MV-4-11 (cell line): ENCODE measurements around the gene SPATA2.
"Not testable (repeated sequence)": the region's sequence is repeated elsewhere in the genome, so short reads cannot be mapped to it uniquely, and the experiment has no call there.

Experiments
- DNase-seq: peaks from one replicate; lab custom pipeline; 2025; lab: John Stamatoyannopoulos, UW

Gene SPATA2

DNA sequence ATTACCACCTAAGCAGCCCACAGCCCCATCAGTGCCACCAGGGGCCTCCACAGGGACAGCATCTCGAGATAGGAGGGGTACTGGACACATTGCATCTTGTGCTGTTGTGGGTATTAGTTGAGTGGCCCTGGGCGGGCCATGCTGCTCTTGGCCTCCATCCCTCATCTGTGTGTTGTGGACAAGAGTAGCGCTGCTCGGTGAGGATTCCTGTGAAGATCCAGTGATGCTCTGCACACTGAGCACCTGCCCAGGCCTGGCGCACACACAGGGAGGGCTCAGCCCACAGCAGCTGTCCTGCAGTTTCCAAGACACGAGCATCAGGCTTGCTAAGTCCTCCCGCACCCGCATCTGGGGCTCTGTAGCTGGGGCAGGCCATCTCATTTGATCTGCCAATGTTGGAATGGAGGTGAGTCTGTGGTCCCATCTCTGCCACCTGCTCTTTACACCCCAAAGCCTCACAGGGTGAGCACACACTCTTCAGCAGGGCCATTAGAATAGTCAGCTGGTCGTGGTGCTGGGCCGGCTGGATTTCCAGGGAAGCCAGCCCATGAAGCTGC lies 32.0 kb downstream of the SPATA2 start:
- DNase-seq = no peak

DNA sequence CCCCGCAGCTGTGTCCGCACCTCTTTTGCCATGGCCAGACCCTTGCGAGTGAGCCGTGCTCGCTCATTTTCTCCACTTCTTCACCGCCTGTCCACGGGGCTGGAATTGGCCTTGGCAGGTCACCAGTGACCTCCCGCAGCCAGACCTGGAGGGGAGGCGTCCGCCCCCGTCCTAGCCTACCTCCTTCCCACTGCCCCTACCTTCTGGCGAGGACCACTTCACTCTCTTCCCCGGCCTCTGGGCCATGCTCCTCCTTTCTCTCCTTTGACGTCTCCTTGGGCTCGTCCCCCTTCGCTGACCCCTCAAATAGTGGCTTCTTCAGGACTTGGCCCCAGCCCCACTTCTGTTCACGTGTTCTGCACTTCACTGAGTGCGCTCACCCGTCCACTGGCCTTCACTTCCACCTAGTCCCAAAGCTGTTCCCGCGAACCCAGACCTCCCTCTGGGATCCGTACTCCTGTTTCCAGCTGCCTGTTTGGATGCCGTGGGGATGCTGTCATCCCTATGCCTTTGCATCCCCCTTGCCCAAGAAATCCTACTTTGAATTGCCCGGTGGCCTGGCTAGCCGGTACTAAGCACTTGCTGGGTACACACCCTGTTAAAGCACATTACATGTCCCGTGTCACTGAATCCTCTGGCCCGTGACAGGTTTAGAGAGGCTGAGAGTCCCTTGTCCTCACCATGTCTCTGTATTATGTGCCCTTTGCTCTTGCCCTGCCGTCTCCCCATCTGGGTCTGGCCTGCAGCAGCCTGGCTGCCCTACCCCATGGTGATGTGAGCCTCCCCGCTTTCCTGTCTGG lies 33.0 kb downstream of the SPATA2 start:
- no peak for DNase-seq

DNA sequence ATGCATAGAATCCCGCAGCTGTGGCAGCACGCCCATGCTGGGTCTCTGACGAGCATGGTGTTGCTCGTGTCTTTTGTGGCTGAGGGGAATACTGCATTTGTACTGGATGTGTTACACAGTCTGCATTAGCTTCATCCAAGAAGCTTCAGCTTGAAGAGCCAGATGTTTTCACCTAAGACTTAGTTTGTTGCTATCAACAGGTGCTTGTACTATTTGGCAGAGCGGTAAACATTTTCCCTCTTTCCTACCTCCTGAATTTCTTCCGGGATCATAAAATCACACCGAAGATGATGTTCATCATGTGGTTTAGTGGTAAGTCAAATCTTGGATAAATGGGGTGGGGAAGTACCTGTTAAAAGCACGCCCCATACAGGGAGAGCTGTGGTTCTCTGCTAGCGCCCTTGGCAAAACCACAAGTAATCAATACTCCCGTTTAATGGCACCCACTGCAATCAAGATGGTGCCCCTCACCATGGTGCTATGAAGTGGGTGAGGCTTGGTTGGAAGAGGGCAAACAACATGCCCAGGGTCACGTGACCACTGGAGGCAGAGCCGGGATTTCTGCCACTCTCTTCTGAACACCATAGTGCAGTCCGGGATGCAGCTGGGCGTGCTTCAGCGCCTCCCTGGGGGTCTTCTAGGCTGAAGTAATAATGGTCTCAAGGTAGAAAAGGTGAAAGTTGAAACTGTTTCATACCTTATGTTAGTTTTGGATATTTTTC lies 34.4 kb downstream of the SPATA2 start:
- no peak for DNase-seq

DNA sequence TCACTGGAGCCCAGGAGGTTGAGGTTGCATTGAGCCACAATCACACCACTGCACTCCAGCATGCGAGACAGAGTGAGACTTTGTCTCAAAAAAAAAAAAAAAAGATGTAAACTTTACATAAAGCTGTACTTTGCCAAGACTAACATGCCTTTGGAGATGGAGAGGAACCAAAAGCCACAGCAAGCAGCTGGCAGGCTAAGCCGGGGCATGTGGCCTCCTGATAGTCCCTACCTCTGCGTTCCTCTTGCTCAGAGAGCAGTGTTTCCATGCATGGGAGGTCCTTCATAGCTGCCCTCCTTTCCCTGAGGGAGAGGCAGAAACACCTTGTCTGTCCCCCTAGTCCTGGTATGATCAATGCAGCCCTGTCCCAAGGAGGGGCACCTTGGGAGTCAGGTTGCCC lies 35.2 kb downstream of the SPATA2 start:
- no peak for DNase-seq

DNA sequence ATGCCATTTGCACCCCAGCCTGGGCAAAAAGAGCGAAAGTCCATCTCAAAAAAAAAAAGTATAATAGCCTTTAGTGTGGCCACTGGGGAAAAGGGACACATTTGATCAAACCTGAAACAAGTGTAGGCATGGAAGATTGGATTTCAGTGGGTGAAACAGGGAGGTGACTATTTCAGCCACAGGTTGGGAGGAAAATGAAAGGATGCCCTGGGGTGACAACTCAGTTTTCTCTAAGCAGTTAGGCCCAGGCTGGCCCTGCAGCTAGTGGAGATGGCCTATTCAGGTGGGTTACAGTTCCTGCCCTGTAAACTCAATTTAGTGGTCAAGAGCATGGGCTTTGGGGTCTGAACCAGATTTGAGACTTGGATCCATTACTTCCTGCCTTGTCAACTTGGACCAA lies 36.4 kb downstream of the SPATA2 start:
- DNase-seq = no peak

DNA sequence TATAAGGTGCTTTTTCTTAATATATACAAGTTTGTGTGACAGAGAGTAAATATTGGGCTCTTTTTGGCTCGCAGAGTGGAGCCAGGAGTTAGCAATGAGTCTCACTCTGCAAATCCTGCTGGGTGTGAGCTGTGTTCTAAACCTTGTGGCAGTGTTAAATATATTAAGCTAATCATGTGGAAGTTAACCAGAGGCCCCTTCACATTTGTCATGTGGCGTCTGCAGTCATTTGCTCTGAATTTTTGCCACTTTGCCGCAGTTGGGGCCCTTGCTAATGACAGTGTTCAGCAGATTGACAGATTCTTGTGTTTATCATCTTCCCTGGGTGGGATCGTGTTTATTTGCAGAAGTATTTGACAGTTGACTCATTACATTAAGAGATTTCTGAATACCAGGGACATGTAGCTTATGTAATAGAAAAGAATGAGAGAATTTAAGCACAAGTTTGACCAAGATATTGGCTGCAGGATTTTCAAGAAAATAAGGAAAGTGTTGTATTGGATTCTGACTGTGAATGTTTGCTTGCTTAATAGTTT lies 37.9 kb downstream of the SPATA2 start:
- DNase-seq = no peak

DNA sequence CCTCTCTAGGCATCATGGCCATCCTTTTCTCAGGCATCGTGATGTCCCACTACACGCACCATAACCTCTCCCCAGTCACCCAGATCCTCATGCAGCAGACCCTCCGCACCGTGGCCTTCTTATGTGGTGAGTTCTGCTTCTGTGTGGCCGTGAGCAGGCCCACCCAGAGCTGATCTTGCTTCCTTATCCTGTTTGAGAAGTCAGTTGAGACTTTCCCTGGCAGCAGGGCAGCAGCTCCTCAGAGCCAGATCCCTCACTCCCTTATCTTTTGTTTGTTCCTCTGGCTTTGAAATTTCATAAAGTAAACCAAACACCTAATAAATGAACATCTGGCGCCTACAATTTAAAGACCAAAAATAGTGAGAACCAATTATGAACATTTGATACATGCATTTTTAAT lies 40.6 kb downstream of the SPATA2 start:
- DNase-seq = no peak

DNA sequence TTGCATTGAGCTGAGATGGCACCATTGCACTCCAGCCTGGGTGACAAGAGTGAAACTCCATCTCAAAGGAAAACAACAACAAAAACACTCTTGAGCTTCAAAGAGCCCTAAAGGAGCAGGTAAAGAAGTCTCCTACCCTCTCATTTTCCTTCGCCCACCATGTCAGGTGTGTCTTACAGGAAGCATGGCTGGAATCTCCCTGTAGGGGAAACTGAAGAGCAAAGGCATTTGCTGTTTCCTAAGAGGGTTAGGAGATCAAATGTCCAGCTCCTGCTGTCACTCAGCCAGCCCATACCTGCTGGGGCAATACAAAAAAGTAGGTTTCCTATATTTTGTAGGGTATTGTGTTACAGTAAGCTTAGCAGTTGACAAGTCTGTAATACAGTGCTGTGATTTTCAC lies 43.3 kb downstream of the SPATA2 start:
- no peak for DNase-seq

DNA sequence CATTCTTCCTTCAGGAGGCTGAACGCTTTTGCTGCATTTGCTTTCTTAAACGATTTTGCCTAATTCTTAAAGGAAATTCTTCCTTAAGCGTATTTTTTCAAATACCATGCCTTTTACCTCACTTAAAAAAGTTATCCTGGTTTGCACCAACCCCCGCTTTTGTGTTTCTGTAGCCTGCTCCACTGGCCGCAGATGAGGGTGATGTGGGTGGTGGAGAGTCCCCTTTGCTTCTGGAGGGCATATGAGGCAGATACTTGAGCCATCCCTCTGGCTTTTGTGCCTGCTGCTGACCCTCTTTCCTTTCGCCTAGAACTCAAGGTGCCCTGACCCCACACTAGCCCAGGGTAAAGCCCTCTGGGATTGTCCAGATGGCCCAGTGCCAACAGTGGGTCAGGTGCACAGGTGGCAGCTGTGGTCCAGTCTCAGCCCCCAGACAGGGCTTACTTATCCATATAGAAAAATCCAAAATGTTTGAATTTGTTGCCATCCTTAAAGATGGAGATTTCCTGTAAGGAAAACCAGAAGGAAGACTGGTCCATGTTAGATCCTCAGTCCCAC lies 43.9 kb downstream of the SPATA2 start:
- DNase-seq = no peak

DNA sequence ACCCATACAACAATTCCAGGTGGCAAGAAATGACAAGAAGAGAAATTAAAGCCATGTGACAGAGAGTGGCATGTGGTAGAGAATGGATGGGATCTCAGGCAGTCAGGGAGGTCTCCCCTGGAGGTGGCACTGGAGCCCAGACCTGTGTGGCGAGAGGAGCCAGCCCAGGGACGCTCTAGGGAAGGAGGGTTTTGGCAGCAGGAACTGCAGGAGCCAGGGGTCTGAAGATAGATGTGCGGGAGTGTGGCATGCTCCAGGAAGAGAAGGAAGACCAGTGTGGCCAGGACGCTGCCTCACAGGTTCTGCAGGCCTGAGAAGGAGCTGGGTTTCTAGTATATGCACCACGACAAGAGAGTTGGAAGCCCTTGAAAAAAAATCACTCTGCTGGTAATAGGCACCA lies 45.1 kb downstream of the SPATA2 start:
- DNase-seq = no peak

DNA sequence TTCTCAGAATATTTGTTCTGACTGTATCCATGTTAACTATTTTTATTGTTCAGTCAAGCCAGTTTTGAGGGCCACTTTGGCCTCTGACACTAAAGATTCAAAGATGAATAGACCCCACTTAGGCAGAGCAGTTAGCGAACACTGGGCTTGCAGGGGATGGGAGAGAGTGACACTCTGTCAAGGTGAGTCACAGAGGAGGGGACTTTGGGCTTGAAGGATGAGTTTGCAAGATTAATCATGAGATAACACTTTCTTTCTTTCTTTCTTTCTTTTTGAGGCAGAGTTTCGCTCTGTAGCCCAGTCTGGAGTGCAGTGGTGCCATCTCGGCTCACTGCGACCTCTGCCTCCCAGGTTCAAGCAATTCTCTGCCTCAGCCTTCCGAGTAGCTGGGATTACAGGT lies 46.4 kb downstream of the SPATA2 start:
- no peak for DNase-seq

DNA sequence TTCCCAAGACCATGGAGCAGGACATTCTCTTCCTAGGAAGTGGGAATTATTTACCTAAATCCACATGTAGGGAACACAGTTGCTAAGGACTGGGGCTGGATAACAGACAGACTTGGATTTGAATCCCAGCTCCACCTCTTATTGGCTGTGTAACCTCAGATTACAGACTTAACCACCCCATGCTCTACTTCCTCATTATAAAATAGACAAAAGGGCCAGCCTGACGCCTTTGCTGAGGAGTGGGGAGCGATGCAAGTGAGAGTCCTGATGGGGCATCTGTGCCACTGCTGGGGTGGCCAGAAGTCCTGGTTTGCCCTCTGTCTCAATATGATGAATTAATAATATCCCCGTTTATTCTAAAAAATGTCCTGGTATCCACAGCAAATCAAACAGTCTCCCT lies 46.8 kb downstream of the SPATA2 start:
- peak; percentile 79 for DNase-seq

DNA sequence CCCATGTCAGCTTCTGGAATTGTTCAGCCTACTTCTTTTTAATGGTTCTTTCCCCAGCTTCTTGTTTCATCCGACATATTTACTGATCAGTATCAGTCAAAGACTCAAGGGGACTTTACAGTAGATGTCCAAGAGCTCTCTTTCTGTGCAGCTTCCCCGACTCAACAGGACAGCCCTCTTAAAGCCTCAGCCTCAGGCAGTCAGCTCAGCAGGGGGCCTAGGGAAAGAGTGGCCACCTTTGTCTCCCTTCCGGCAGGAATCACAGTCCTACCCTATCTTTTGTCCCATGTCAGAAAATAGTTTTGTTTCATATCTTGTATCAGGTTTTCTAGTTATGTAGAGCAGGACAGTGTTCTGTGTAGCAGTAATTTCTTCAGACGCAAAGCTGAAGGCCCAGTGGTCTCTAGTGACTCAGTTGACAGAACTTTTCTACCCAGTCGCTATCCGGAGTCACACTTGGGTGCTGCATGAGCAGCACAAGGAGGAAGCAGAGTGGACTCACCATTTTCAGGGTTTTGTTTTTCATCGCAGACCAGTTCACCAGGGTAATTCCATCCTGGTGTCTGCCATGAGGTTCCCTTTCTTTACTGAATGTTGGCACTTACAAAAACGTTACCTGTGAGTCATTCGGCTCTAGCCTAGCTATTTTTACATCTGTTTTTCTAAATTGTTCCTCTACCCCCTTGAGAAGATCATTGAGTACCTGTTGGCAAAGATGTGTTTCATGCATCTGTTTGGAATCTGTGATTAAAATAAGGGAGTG lies 47.7 kb downstream of the SPATA2 start:
- peak; percentile 56 for DNase-seq

DNA sequence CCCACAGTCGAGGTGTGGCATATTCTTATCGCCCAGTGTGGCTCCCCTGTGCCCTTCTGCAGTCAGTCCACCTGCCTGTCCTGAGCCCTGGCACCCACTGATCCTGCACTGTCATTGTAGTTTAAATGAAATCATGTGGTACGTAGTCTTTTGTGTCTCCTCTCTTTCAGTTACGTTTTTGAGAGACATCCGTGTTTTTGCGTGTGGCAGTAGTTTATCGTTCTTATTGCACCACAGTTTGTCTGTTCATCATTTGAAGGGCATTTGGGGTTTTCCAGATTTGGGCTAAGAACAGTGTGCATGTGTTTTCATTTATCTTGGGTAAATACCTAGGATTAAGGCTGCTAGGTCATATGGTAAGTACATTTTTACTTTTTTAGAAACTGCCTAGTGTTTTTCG lies 49.3 kb downstream of the SPATA2 start:
- no peak for DNase-seq

DNA sequence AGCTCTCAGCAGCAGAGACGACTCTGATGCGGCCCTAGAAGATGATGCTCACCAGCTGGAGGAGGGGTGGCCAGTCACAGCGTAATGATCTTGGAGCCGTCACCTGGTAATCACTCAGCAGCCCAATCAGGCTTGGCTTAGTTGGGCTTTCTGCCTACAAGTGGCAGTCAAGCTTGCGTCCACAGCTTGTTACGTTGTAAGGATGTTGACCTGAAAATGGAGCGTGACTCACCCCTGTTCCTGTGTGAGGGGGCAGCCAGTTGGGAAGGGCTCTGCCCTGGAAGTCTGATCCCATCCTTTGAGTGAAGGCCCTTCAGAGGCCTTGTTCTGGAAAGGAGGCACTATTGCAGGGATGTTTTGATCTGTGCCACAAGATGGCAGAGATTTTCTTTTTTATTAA lies 49.8 kb downstream of the SPATA2 start:
- DNase-seq = no peak

DNA sequence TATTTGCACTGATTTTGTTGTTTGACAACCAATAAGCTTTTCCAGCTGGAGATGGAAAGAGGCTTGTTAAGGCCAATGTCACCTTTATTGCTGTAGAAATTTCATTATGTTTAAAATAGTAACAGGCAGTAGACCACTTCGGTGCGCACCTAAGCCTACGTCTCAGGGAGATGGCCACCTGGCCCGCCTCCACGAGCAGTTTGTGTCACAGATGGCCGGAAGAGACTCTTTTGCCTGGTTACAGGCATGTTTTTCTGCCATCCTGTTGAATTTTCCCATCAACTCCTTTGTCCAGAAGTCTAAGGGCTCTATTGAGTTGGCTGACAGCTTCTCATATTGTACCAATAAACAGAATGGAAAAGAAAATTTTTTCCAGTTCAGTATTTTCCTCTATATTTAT lies 51.7 kb downstream of the SPATA2 start:
- no peak for DNase-seq

DNA sequence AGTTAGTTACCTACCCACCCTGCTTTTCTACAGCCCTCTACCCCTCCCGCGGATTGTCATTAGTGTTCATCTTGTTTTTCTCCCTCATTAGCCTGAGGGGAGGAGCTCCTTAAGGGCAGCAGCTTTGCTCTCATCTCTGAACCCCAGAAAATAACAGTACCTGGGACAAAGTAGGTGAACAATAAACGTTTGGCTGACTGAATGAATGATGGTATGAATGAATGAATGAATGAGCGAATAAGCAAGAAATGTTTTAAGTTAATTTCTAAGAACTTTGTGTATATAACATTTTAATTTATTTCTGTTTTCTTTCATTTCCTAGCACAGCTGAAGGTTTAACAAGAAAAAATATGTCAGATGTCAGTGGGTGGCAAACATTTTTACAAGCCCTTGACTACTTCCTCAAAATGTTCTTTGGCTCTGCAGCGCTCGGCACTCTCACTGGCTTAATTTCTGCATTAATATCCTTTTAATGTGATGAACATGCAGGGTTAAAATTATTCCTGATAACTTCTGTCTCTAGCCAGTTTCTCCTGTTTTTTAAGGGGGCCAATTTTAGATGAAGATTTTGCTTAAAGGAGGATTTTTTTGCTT lies 52.6 kb downstream of the SPATA2 start:
- DNase-seq = peak; percentile 32

DNA sequence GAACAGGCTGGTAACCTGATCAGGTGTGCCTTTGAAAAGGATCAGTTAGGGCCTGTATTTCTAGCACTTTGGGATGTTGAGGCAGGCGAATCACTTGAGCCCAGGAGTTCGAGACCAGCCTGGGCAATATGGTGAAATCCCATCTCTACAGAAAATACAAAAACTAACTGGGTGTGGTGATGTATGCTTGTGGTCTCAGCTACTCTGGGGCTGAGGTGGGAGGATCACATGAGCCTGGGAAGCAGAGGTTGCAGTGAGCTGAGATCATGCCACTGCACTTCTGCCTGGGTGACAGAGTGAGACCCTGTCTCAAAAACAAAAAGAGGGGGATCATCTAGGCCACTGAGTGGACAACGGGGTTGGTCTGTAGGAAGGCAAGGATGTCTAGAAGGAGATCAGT lies 54.1 kb downstream of the SPATA2 start:
- not testable (repeated sequence) for DNase-seq

DNA sequence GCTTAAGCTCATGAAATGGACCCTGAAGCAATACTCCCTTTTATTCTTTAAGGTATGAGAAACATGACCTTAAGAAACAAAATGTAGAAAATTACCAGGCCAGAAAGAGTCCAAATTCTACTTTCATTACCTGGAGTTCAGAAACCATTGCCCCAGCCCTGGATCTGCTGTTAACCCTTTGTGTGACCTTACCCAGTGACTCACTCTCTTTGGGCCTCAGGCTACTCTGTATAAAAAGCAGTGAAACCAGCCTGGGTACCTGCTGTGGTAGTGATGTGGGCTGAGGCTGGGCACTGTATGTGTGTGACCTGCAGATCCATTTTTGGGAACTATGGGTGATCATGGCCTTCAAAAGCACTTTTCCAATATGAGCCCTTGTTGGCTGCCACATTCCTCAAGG lies 55.5 kb downstream of the SPATA2 start:
- DNase-seq = no peak

DNA sequence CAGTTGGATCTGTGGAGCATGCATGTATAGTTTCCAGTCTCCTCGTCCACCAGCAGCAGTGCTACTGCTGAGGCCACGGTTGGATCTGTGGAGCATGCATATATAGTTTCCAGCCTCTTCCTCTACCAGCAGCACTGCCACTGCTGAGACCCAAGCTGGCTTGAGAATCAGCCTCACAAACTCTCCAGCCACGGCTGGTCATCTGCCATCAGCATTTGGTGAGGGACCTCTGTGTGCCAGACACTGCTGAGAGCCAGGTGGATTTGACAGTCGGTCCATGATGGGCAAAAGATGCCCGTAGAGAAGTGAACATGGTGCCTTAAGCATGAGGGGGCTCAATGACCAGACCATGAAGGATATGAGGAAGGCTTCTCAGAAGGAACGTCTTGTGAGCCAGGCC lies 56.3 kb downstream of the SPATA2 start:
- no peak for DNase-seq

DNA sequence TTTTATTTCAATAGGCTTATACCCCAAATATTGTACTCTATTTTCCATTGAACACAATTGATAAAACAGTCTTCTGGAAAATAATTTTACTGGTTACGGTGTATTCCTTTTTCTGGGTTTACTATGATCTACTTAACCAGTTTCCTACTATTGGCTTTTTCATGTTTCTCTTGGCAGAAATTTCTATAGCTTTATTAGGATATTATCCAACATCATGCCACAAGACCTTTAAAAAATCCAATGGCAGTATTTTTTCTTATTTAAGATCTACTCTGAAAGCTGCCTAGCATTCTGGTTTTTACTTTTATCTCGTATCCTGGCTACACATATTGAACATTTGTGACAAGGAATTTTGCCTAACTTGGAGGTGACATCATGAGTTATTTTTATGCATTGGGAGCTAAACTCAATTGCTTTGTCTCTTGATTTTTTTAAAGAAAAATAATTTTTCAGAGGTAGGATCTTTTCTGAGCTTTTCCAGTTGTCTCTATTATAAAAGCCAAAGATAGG lies 57.2 kb downstream of the SPATA2 start:
- no peak for DNase-seq
